ENCODE measurements around the gene SIRT5. TPM values are rescaled to one million over a fixed set of nuclear protein-coding genes. Genes with fewer than 3 reads are reported as not detected.

The SIRT5 gene
- polyA plus RNA-seq, 1 donor (not counting 4 experiments of a cell fraction or from before 2014, with no cell fraction given): 9.1 TPM

GRCh38 chr6:13630499-13630898 is 56.1 kb downstream of the SIRT5 start:
- dilution Hi-C loops (cut with MboI; ENCODE audit: extremely low pct_ligation_motif_present, low sequenced_read_pairs): no loop called here
- FAIRE-seq (no peak), DNase-seq (ENCODE audit: low read depth, low spot score) (no peak)
- H3K9ac ChIP-seq (ENCODE audit: control insufficient read depth, extremely low read depth, insufficient read depth, low read length): no peak overlapping the region
- H3K4me3 ChIP-seq (ENCODE audit: control insufficient read depth in 2 of 3, extremely low read depth in 1 of 3, insufficient read depth in 2 of 3, low read depth in 1 of 3, low read length in 3 of 3): no peak overlapping the region
- H3K4me1 ChIP-seq (ENCODE audit: control insufficient read depth, extremely low read depth, insufficient read depth, low read length): no peaks in the 10 kb centered on the region
- H3K9me3 ChIP-seq (ENCODE audit: control insufficient read depth, low read depth, low read length): no peaks in the 10 kb centered on the region
- H3K27me3 ChIP-seq (ENCODE audit: control insufficient read depth, extremely low read depth, insufficient read depth, low read length): no peaks in the 10 kb centered on the region
- H3K79me2 ChIP-seq (ENCODE audit: control insufficient read depth, insufficient read depth, low read length): no peaks in the 10 kb centered on the region
- no peaks in the 10 kb centered on the region for H3K9me1 ChIP-seq (ENCODE audit: control insufficient read depth, extremely low read depth, insufficient read depth, low read length)
- no peaks in the 10 kb centered on the region for H4K20me1 ChIP-seq (ENCODE audit: control insufficient read depth, extremely low read depth, insufficient read depth, low read length)
- H3K36me3 ChIP-seq (ENCODE audit: control insufficient read depth in 2 of 2, extremely low read depth in 1 of 2, insufficient read depth in 2 of 2, low read length in 2 of 2): peaks cover 3 to 14% of the 10 kb centered on the region in 2 experiments
- H3K4me2 ChIP-seq (ENCODE audit: control insufficient read depth, extremely low read depth, insufficient read depth, low read depth, low read length): no peak overlapping the region
- no peak overlapping the region for H3K27ac ChIP-seq (ENCODE audit: control insufficient read depth, insufficient read depth, low read length)
- no peak overlapping the region for H2AFZ ChIP-seq (ENCODE audit: control insufficient read depth, low read length)
- TF ChIP-seq EZH2 (IDR thresholded peaks at IDR 0.05; ENCODE audit: low read length) (no peak), CTCF (optimal IDR thresholded peaks at IDR 0.05 in 1 of 3, IDR thresholded peaks at IDR 0.05 in 1 of 3, conservative IDR thresholded peaks at IDR 0.05 in 1 of 3; ENCODE audit: extremely low read depth in 1 of 3, insufficient read depth in 2 of 3, low read length in 3 of 3) (no peak)

- Histone ChIP-seq H3K4me1 (ENCODE audit: control insufficient read depth, extremely low read depth, insufficient read depth, low read length) (no peaks in the 10 kb centered on the region), H3K9ac (ENCODE audit: control insufficient read depth, extremely low read depth, insufficient read depth, low read length) (no peak overlapping the region), H3K27ac (ENCODE audit: control insufficient read depth, insufficient read depth, low read length) (no peak overlapping the region), H3K4me3 (ENCODE audit: control insufficient read depth in 2 of 3, extremely low read depth in 1 of 3, insufficient read depth in 2 of 3, low read depth in 1 of 3, low read length in 3 of 3) (no peak overlapping the region), H4K20me1 (ENCODE audit: control insufficient read depth, extremely low read depth, insufficient read depth, low read length) (no peaks in the 10 kb centered on the region), H3K27me3 (ENCODE audit: control insufficient read depth, extremely low read depth, insufficient read depth, low read length) (no peaks in the 10 kb centered on the region), H3K9me1 (ENCODE audit: control insufficient read depth, extremely low read depth, insufficient read depth, low read length) (no peaks in the 10 kb centered on the region), H3K36me3 (ENCODE audit: control insufficient read depth in 2 of 2, extremely low read depth in 1 of 2, insufficient read depth in 2 of 2, low read length in 2 of 2) (peaks cover 8 to 23% of the 10 kb centered on the region in 2 experiments), H3K9me3 (ENCODE audit: control insufficient read depth, low read depth, low read length) (no peaks in the 10 kb centered on the region), H3K79me2 (ENCODE audit: control insufficient read depth, insufficient read depth, low read length) (no peaks in the 10 kb centered on the region), H2AFZ (ENCODE audit: control insufficient read depth, low read length) (no peak overlapping the region), H3K4me2 (ENCODE audit: control insufficient read depth, extremely low read depth, insufficient read depth, low read depth, low read length) (no peak overlapping the region)
- dilution Hi-C loops (cut with MboI; ENCODE audit: extremely low pct_ligation_motif_present, low sequenced_read_pairs): no loop called here
- FAIRE-seq (no peak), DNase-seq (ENCODE audit: low read depth, low spot score) (no peak)
- TF ChIP-seq EZH2 (IDR thresholded peaks at IDR 0.05; ENCODE audit: low read length) (no peak), CTCF (optimal IDR thresholded peaks at IDR 0.05 in 1 of 3, IDR thresholded peaks at IDR 0.05 in 1 of 3, conservative IDR thresholded peaks at IDR 0.05 in 1 of 3; ENCODE audit: extremely low read depth in 1 of 3, insufficient read depth in 2 of 3, low read length in 3 of 3) (no peak)
These were observed 58.9 kb downstream of the SIRT5 start for GRCh38 chr6:13633343-13633742.
